PFSK-1 (cell line): ENCODE measurements around the gene TEX2.

Source experiments
- FOXP2 ChIP-seq: optimal IDR thresholded peaks from 2 replicates; pipeline ENCODE3; 2011; ENCODE audit warnings: borderline replicate concordance, control low read depth, inconsistent platforms; ENCODE audit not compliant: insufficient read depth; ENCODE audit errors: extremely low read length, extremely low read depth
- POLR2AphosphoS5 ChIP-seq: IDR thresholded peaks from 2 replicates; pipeline ENCODE4 v1.6.1; 2012; ENCODE audit warnings: low read depth, mild to moderate bottlenecking, control low read depth, low read length, moderate library complexity
- SIN3A ChIP-seq: IDR thresholded peaks from 2 replicates; pipeline ENCODE4 v1.6.1; 2012; ENCODE audit warnings: mild to moderate bottlenecking, low read length, moderate library complexity, borderline replicate concordance; ENCODE audit not compliant: insufficient read depth
- TAF1 ChIP-seq: IDR thresholded peaks from 2 replicates; pipeline ENCODE4 v1.6.1; 2012; ENCODE audit warnings: low read length, control low read depth, borderline replicate concordance; ENCODE audit not compliant: insufficient read depth
- TF ChIP-seq, protein P1 (sequence below), 2 experiments: IDR thresholded peaks; 2 replicates each; pipeline versions ENCODE4 v1.6.1 to v1.8.0; 2011 to 2012; ENCODE audit warnings: low read depth in 2 of 2, low read length in 2 of 2, control low read depth in 1 of 2, inconsistent platforms in 1 of 2, mild to moderate bottlenecking in 1 of 2, moderate library complexity in 1 of 2; ENCODE audit not compliant: insufficient read depth in 1 of 2

The TEX2 gene

DNA sequence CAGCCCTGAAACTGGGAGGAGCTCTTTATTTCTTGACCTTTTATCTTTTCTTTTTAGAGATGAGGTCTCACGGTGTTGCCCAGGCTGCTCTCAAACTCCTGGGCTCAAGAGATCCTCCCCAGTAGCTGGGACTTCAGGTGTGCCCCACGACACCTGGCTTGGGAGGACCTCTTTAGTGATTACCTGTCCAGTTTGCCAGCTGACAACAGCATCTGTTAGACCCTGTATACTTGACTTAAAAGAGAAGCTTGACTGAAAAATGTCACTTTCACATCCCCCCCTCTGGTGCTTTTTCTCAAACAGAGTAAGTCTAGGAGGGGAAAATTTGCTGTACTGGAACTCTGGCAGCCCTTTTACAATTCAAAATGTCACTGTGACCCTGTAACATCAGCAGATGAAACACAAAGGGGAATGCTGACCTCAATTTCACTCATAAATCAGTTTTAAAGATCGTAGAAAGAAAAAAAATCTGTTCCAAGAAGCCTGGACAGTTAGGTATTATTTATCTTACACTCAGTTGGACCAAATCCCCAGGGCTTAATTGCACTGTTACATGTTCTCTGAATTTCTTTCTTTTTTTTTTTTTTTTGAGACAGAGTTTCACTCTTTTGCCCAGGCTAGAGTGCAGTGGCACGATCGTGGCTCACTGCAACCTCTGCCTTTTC is 131.3 kb downstream of the TEX2 start:
- TF ChIP-seq, protein P1, sequence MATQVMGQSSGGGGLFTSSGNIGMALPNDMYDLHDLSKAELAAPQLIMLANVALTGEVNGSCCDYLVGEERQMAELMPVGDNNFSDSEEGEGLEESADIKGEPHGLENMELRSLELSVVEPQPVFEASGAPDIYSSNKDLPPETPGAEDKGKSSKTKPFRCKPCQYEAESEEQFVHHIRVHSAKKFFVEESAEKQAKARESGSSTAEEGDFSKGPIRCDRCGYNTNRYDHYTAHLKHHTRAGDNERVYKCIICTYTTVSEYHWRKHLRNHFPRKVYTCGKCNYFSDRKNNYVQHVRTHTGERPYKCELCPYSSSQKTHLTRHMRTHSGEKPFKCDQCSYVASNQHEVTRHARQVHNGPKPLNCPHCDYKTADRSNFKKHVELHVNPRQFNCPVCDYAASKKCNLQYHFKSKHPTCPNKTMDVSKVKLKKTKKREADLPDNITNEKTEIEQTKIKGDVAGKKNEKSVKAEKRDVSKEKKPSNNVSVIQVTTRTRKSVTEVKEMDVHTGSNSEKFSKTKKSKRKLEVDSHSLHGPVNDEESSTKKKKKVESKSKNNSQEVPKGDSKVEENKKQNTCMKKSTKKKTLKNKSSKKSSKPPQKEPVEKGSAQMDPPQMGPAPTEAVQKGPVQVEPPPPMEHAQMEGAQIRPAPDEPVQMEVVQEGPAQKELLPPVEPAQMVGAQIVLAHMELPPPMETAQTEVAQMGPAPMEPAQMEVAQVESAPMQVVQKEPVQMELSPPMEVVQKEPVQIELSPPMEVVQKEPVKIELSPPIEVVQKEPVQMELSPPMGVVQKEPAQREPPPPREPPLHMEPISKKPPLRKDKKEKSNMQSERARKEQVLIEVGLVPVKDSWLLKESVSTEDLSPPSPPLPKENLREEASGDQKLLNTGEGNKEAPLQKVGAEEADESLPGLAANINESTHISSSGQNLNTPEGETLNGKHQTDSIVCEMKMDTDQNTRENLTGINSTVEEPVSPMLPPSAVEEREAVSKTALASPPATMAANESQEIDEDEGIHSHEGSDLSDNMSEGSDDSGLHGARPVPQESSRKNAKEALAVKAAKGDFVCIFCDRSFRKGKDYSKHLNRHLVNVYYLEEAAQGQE (IDR thresholded peaks at IDR 0.05; ENCODE audit: insufficient read depth in 1 of 2, low read depth in 2 of 2, low read length in 2 of 2): no peak
- TF ChIP-seq SIN3A: no peak
- no peak for TF ChIP-seq FOXP2
- TF ChIP-seq POLR2AphosphoS5: no peak
- TF ChIP-seq TAF1: no peak

DNA sequence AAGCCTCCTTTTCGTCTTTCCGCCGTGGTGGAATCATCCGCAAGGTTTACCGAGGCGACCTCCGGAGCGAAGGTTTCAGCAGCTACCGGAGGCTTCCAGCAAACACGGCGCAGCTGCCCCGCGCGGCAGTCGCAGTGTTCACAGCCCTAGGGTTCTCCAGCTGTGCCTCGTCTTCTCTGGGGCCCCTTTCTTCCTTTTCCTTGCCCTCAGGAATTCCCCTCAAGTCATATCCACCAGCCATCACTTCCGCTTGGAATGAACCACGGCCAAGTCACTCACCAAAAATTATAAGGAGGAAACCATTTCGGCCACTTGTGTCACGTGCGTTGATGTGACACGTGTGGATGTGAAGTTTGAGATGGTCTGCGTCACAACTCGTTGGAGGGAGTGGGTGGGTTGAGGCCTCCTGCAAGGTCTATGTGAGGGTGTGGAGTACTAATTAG is 132.5 kb downstream of the TEX2 start:
- TF ChIP-seq SIN3A (no peak), FOXP2 (no peak)
- TF ChIP-seq, protein P1 (IDR thresholded peaks at IDR 0.05; ENCODE audit: insufficient read depth in 1 of 2, low read depth in 2 of 2, low read length in 2 of 2): no peak

GRCh38 chr17:64129765-64130558 is 133.1 kb downstream of the TEX2 start, which contains the start of gene ERN1:
ERN1 (minus strand) TSS chr17:64130144; CDS start chr17:64130029, 115 bp downstream.
- peak; percentile 93 for TF ChIP-seq TAF1
- TF ChIP-seq, protein P1 (IDR thresholded peaks at IDR 0.05; ENCODE audit: insufficient read depth in 1 of 2, low read depth in 2 of 2, low read length in 2 of 2): peak; percentile 16 to 43; a peak in 1 of 4 replicates
- peak; percentile 97 for TF ChIP-seq FOXP2
- 0 out of 2 replicates have a peak, but pooled peaks have one; percentile 63 for TF ChIP-seq SIN3A
- TF ChIP-seq POLR2AphosphoS5: peak; percentile 98

GRCh38 chr17:64129515-64129764 is 133.6 kb downstream of the TEX2 start:
- no peak for TF ChIP-seq TAF1
- TF ChIP-seq SIN3A: no peak
- TF ChIP-seq POLR2AphosphoS5: no peak
- TF ChIP-seq, protein P1 (IDR thresholded peaks at IDR 0.05; ENCODE audit: insufficient read depth in 1 of 2, low read depth in 2 of 2, low read length in 2 of 2): no peak
- TF ChIP-seq FOXP2: no peak
